ENCODE measurements around the gene PAQR8.
A peak's percentile ranks its signal among the peaks of the same experiment; 100 is the strongest.

The PAQR8 gene

GRCh38 chr6:52361945-52362442 lies at the start of gene PAQR8:
PAQR8 (plus strand) TSS chr6:52362151; CDS start chr6:52403214, 41,063 bp downstream.
- peak; percentile 85 for DNase-seq

GRCh38 chr6:52312461-52312860 lies 49.5 kb upstream of the PAQR8 start:
- DNase-seq = no peak

- no peak for DNase-seq
These were observed 47.2 kb upstream of the PAQR8 start for GRCh38 chr6:52314752-52315151.

GRCh38 chr6:52317211-52317610 lies 44.7 kb upstream of the PAQR8 start:
- DNase-seq = no peak

GRCh38 chr6:52317841-52318581 lies 43.9 kb upstream of the PAQR8 start:
- DNase-seq = no peak

- DNase-seq = no peak
These were observed 37.8 kb upstream of the PAQR8 start for GRCh38 chr6:52324189-52324588.

- no peak for DNase-seq
These were observed 36.1 kb upstream of the PAQR8 start for GRCh38 chr6:52325695-52326471.

GRCh38 chr6:52326540-52327364 lies 35.2 kb upstream of the PAQR8 start:
- no peak for DNase-seq

GRCh38 chr6:52328303-52328662 lies 33.7 kb upstream of the PAQR8 start:
- DNase-seq = no peak

GRCh38 chr6:52328729-52329128 lies 33.2 kb upstream of the PAQR8 start:
- no peak for DNase-seq

- no peak for DNase-seq
These were observed 31.5 kb upstream of the PAQR8 start for GRCh38 chr6:52330470-52330869.

- DNase-seq = no peak
These were observed 30.0 kb upstream of the PAQR8 start for GRCh38 chr6:52331793-52332457.

- no peak for DNase-seq
These were observed 28.1 kb upstream of the PAQR8 start for GRCh38 chr6:52333840-52334200.

- DNase-seq = no peak
These were observed 26.4 kb upstream of the PAQR8 start for GRCh38 chr6:52335576-52335975.

- DNase-seq = no peak
These were observed 24.9 kb upstream of the PAQR8 start for GRCh38 chr6:52336919-52337561.

GRCh38 chr6:52337633-52338290 lies 24.2 kb upstream of the PAQR8 start:
- DNase-seq = no peak

GRCh38 chr6:52340603-52340880 lies 21.4 kb upstream of the PAQR8 start:
- DNase-seq = no peak

GRCh38 chr6:52341561-52342260 lies 20.2 kb upstream of the PAQR8 start:
- DNase-seq = no peak

- DNase-seq = no peak
These were observed 16.6 kb upstream of the PAQR8 start for GRCh38 chr6:52345311-52345710.

GRCh38 chr6:52346503-52346902 lies 15.4 kb upstream of the PAQR8 start:
- DNase-seq = no peak

- DNase-seq = no peak
These were observed 14.1 kb upstream of the PAQR8 start for GRCh38 chr6:52347818-52348217.

Data from stimulated activated CD8-positive, alpha-beta memory T cell treated with anti-CD3 and anti-CD28 coated beads, Interleukin-4, amount 100 ng/mL, for 48 hours (primary cell).